SK-N-MC (cell line): ENCODE measurements around the gene CLEC16A.

ENCODE experiments used
- EZH2 ChIP-seq: fragments of 200-600 bp; sonication (generic); IDR thresholded peaks from one replicate; pipeline ENCODE4 v1.6.1; 2017; ENCODE audit warnings: antibody characterized with exemption
- FOXP2 ChIP-seq: optimal IDR thresholded peaks from 2 replicates; pipeline ENCODE3; 2011; ENCODE audit warnings: mild to moderate bottlenecking, moderate library complexity; ENCODE audit not compliant: insufficient read depth; ENCODE audit errors: extremely low read length, control extremely low read depth
- POLR2AphosphoS5 ChIP-seq: IDR thresholded peaks from 2 replicates; pipeline ENCODE4 v1.6.1; 2012; ENCODE audit warnings: mild to moderate bottlenecking, low read depth, low read length, borderline replicate concordance

DNA sequence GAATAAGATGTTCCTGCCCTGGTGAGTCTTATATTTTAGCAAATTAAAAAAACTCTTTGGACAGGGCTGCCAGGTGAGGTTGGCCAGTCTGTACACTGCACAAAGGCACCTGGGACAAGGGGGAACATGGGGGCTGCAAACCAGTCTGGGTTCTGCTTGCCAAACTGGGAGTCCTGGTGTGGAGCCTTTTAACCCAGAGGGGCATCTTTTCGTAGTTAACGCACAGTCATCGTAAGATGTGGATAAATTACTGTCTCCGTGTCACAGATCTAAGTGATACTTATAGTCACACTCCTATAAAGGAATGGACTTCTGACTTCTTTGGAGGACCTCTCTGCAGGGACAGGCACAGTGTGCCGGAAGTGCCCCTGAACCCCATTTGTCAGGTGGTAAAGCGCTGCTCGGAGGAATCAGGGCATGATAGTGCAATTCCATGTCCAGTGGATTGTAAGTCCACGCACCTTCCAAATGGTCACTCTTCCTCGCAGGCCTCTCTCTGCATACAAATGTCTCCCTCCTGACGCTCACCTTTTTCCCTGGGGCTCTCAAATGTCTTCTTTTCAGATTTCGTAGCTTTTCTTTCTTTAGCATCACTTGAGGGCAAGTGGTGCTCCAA is 16.8 kb upstream of the CLEC16A start:
- TF ChIP-seq EZH2 (no peak), POLR2AphosphoS5 (no peak), FOXP2 (no peak)
